ENCODE results near the gene RAD21L1.

The RAD21L1 gene

GRCh38 chr20:1252416-1252815, 26.6 kb downstream of the RAD21L1 start:
- Histone ChIP-seq H3K4me3 (replicated peaks; ENCODE audit: insufficient read depth, low read length) (no peak overlapping the region), H3K27me3 (ENCODE audit: insufficient read depth, poor library complexity, severe bottlenecking) (peaks cover 19% of the 10 kb centered on the region), H3K27ac (replicated peaks) (no peak overlapping the region)
- DNase-seq (ENCODE audit: low read depth in 1 of 2, low spot score in 1 of 2): no peak
- no peak for TF ChIP-seq REST (IDR thresholded peaks at IDR 0.05; ENCODE audit: insufficient replicate concordance, low read depth)
- no peak for TF ChIP-seq GABPA (IDR thresholded peaks at IDR 0.05; ENCODE audit: low read depth)

GRCh38 chr20:1254254-1254653, 28.4 kb downstream of the RAD21L1 start:
- Histone ChIP-seq H3K27ac (replicated peaks) (no peak overlapping the region), H3K4me3 (replicated peaks; ENCODE audit: insufficient read depth, low read length) (no peak overlapping the region), H3K27me3 (ENCODE audit: insufficient read depth, poor library complexity, severe bottlenecking) (peaks cover 19% of the 10 kb centered on the region)
- no peak for TF ChIP-seq CTCF (IDR thresholded peaks at IDR 0.05; ENCODE audit: insufficient read depth, low read length)
- DNase-seq (ENCODE audit: low read depth in 1 of 2, low spot score in 1 of 2): no peak

- Histone ChIP-seq H3K27ac (replicated peaks) (no peak overlapping the region), H3K27me3 (ENCODE audit: insufficient read depth, poor library complexity, severe bottlenecking) (peaks cover 22% of the 10 kb centered on the region), H3K4me3 (replicated peaks; ENCODE audit: insufficient read depth, low read length) (no peak overlapping the region)
- DNase-seq (ENCODE audit: low read depth in 1 of 2, low spot score in 1 of 2): no peak
- TF ChIP-seq CTCF (IDR thresholded peaks at IDR 0.05; ENCODE audit: insufficient read depth, low read length) (no peak), REST (IDR thresholded peaks at IDR 0.05; ENCODE audit: insufficient replicate concordance, low read depth) (no peak), GABPA (IDR thresholded peaks at IDR 0.05; ENCODE audit: low read depth) (no peak), SPI1 (IDR thresholded peaks at IDR 0.05; ENCODE audit: borderline replicate concordance, low read depth) (no peak), POLR2AphosphoS5 (IDR thresholded peaks at IDR 0.05; ENCODE audit: low read depth) (no peak)
These were observed 29.8 kb downstream of the RAD21L1 start for GRCh38 chr20:1255675-1256074.

- no peak for DNase-seq (ENCODE audit: low read depth in 1 of 2, low spot score in 1 of 2)
- TF ChIP-seq GABPA (IDR thresholded peaks at IDR 0.05; ENCODE audit: low read depth) (no peak), CTCF (IDR thresholded peaks at IDR 0.05; ENCODE audit: insufficient read depth, low read length) (no peak), POLR2AphosphoS5 (IDR thresholded peaks at IDR 0.05; ENCODE audit: low read depth) (no peak)
- H3K27ac ChIP-seq (replicated peaks): no peak overlapping the region
- H3K27me3 ChIP-seq (ENCODE audit: insufficient read depth, poor library complexity, severe bottlenecking): peaks cover 25% of the 10 kb centered on the region
- no peak overlapping the region for H3K4me3 ChIP-seq (replicated peaks; ENCODE audit: insufficient read depth, low read length)
These were observed 38.0 kb downstream of the RAD21L1 start for GRCh38 chr20:1263853-1264252.

Data from HL-60 (cell line).